Activated effector memory CD4-positive, alpha-beta T cell treated with anti-CD3 and anti-CD28 coated beads, Interleukin-2, amount 50 U/mL, for 16 hours (primary cell): ENCODE measurements around the gene ARL8A.
A peak's percentile ranks its signal among the peaks of the same experiment; 100 is the strongest.
"Not testable (repeated sequence)": the region's sequence is repeated elsewhere in the genome, so short reads cannot be mapped to it uniquely, and the experiment has no call there.

Source experiments
- DNase-seq: peaks from one replicate; pipeline ENCODE4 v3.0.0-alpha.2; 2020

The ARL8A gene

DNA sequence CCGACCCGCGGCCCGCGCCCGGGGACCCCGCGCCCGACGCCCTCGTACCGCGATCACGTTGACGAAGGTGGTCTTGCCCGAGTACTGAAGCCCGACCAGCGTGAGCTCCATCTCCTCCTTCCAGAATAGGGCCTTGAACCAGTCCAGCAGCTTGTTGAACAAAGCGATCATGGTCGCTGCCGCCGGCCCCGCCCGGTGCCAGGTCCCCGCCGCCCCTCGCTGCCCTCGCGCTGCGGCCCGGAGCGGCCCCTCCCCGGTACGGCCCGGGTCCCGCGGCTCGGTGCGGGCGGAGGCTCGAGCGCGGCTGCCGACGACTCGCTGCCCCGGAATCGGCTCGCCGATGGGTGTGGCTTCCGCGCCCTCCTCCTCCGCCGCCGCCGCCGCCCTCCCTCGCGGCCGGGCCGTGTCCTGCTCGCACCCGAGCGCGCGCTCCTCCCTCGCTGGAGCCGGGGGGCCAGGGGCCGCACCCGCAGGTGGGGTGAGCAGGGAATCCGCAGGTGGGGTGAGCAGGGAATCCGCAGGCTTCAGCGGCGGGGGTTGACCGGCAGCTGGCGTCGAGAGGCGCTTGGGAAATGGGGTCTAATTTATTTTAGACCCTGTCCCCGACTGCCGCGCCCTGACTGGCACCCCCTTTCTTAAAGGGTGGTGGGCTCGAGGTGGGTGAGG is at the start of gene ARL8A:
ARL8A (minus strand) TSS at position 336 of the 666 bp plus-strand sequence; CDS start at position 171, 165 bp downstream.
- peak; percentile 90 for DNase-seq

- no peak for DNase-seq
Observed at GRCh38 chr1:202194328-202194648, 49.8 kb upstream of the ARL8A start.

- DNase-seq, result no peak
Observed at GRCh38 chr1:202193614-202194327, 49.2 kb upstream of the ARL8A start, which contains the start of gene LGR6. Gene LGR6, plus strand, starts transcription at chr1:202193799. Its CDS starts 191 bp downstream, at chr1:202193990.

GRCh38 chr1:202192770-202193613 is 48.5 kb upstream of the ARL8A start:
- DNase-seq, result peak; percentile 84

- not testable (repeated sequence) for DNase-seq
Observed at GRCh38 chr1:202191391-202191790, 46.9 kb upstream of the ARL8A start.

GRCh38 chr1:202189918-202190715 is 45.6 kb upstream of the ARL8A start:
- DNase-seq, result no peak

GRCh38 chr1:202189001-202189790 is 44.7 kb upstream of the ARL8A start:
- peak; percentile 93 for DNase-seq

DNA sequence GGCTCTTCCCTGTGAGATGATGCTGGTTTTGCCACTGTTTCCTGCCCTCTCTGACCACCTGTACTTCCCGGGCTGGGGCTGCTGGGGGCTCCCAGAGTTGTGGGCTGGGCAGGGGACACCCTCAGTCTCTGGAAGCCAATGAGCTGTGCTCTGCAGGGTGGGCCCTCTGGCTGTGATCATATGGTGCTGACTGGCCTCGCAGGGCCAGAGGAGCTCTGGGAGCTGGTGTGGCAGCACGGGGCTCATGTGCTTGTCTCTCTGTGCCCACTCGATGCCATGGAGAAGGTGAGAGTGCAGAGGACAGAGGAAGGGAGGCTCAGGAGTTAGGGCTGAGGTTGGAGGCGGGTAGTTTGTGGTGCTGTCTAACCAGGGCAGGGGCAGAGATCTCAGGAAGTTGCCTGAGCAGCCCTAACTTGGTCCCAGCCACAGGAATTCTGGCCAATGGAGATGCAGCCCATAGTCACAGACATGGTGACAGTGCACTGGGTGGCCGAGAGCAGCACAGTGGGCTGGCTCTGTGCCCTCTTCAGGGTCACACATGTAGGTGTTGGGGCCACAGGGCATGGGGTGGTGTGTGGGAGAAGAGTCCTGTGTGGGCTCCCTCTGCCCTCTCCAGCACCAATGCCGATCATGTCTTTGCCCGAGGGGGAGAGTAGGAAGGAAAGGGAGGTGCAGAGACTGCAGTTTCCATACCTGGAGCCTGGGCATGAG is 43.3 kb upstream of the ARL8A start:
- DNase-seq, result no peak

DNA sequence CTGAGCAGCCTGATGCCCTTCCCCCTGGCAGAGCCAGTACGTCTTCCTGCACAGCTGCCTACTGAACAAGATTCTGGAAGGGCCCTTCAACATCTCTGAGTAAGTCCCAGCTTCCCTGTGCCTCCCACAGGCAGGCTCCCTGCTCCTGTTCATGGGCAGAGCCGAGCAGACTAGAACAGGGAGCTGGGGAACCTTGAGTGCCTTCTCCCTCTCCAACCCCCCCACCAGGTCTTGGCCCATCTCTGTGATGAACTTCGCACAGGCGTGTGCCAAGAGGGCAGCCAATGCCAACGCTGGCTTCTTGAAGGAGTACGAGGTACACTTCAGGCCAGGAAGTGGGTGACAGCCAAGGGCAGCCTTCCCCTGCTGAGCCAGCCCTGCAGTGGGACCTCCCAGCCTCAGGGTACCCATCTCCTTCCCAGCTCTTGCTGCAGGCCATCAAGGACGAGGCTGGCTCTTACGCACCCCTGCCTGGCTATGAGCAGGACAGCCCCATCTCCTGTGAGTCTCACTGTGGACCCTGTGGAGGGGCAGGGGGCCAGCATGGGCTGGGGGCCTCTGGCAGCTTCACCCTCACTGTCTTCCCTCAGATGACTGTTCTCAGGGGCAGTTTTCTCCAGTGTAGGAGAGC is 42.6 kb upstream of the ARL8A start:
- DNase-seq, result no peak

DNA sequence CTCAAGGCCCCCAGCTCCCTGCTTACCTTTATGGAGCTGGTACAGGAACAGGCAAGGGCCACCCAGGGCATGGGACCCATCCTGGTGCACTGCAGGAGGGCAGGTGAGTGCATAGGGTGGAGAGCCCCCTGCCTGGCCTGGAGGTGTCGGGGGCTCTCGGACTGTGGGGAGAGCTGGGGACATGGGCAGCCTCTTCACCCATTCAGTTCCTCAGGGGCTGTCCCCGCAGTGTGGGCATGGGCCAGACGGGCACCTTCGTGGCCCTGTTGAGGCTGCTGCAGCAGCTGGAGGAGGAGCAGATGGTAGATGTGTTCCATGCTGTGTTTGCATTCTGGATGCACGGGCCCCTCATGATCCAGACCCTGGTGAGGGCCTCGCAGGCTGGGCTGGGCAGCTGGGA is 41.8 kb upstream of the ARL8A start:
- no peak for DNase-seq

DNA sequence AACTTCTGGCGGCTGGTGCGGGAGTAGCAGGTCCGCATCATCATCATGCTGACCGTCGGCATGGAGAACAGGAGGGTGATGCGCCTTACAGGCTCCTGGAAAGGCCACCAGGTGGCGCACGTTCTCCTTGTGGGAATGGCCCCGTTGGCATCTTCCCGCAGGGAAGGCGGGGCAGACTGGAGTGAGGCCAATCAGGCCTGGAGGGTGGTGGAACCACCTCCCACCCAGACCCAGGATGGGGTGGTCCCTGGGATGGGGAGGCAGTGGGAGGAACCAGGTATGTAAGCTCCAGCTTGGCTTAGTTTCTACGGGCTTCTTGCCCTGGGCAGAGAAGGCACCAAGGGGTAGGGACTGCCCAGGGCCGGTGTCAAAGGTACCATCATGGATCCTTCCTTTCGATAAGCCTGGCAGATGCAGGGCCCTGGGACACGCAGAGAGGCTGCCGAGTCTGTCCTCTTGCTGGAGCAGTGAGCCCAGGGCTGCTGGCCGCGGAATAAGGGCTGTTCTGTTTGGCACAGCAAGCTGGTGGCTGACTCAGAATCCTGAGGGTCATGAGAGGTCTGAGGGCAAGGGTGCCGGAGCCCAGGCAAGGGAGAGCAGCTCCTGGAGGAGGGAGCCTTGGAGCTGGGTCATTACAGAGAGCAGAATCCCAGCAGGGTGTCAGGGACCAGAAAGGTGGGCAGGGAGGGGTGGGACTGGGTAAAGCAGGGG is 40.4 kb upstream of the ARL8A start:
- DNase-seq, result peak; percentile 90

DNA sequence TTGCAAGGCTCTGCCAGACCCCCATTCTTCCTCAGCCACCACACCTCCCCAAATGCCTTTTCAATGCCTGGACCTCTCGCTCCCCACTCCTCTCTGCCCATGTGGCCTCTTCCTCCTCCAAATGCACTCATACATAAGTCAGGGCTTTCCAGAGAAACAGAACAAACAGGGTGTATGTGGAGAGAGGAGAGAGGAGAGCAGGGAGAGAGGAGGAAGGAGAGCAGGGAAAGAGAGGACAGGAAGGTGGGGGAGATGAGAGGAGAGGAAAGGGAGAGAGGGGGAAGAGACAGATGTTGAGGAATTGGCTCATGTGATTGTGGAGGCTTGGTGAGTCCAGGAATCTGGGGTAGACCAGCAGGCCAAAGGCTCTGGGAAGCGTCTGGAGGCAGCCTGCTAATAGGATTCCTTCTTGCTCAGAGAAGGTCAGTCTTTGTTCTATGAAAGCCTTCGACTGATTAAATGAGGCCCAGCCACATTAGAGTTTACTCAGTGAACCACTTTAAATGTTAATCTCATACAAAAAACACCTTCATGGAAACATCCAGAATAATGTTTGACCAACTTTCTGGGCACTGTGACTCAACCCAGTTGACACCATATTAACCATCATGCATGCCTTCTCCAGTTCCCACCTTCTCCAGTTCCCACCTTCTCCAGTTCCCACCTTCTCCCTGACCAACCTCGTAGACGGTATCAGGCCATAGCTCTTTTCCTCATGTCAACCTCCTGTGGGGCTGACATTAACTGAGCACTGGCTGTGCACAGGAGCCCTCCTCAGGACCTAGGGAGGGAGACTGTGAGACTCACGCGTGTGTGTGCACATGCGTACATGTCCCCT is 37.7 kb upstream of the ARL8A start:
- no peak for DNase-seq

DNA sequence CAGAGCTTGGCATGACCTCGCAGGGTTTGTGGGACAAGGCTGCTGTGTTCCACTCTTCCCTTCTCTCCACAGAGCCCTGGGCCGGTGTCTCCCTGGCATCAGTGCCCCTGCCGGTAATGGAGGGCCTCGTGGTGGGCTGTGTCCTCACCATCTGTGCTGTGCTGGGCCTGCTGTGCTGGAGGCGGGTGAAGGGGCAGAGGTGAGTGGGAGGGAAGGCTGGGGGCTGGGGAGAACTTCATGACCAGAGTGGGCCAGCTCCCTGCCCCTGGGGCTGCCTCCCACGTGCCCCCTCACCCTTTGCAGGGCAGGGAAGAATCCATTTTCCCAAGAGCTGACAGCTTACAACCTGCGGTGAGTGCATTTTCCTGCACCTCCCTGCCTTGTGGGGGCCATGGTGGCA is 37.0 kb upstream of the ARL8A start:
- no peak for DNase-seq

DNA sequence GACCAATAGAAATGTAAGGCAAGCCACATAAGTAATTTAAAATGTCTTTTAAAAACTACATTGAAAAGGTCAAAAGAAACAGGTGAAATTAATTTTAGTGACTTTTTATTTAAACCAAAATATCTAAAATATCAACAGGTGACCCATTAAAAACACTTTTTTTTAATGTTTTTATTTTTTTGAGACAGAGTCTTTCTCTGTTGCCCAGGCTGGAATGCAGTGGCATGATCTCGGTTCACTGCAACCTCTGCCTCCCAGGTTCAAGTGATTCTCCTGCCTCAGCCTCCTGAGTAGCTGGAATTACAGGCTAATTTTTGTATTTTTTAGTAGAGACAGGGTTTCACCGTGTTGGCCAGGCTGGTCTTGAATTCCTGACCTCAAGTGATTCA is 36.2 kb upstream of the ARL8A start:
- not testable (repeated sequence) for DNase-seq

- DNase-seq, result no peak
Observed at GRCh38 chr1:202179828-202180750, 35.6 kb upstream of the ARL8A start.

- no peak for DNase-seq
Observed at GRCh38 chr1:202176949-202177927, 32.7 kb upstream of the ARL8A start.

- no peak for DNase-seq
Observed at GRCh38 chr1:202173993-202174392, 29.5 kb upstream of the ARL8A start.
